Neutrophil (primary cell): ENCODE measurements around the gene JARID2.

Source experiments
- H3K27ac ChIP-seq: fragments of 200-600 bp; sonication (generic); 2 replicates; pipeline ENCODE4 v1.5.1; 2016; ENCODE audit warnings: mild to moderate bottlenecking, moderate library complexity
- H3K27me3 ChIP-seq: fragments of 200-600 bp; sonication (generic); 2 replicates; pipeline ENCODE4 v1.6.0; 2016; ENCODE audit warnings: mild to moderate bottlenecking
- H3K36me3 ChIP-seq: fragments of 200-600 bp; sonication (generic); 2 replicates; pipeline ENCODE4 v1.5.1; 2017
- H3K4me1 ChIP-seq, 2 experiments: fragments of 200-600 bp in 1 of 2; sonication (generic) in 1 of 2; 1 replicate in 1 of 2; 2 replicates in 1 of 2; pipeline versions ENCODE4 v1.5.1 to v1.6.1; 2013 to 2016; ENCODE audit warnings: low read depth in 1 of 2, low read length in 1 of 2, mild to moderate bottlenecking in 1 of 2, moderate library complexity in 1 of 2; ENCODE audit not compliant: control insufficient read depth in 1 of 2, insufficient read depth in 1 of 2
- H3K4me3 ChIP-seq, 2 experiments: fragments of 200-600 bp in 1 of 2; sonication (generic) in 1 of 2; 1 replicate in 1 of 2; 2 replicates in 1 of 2; pipeline ENCODE4 v1.5.1; 2013 to 2016; ENCODE audit warnings: low read depth in 1 of 2, low read length in 1 of 2, mild to moderate bottlenecking in 1 of 2, moderate library complexity in 1 of 2
- H3K9me3 ChIP-seq: fragments of 200-600 bp; sonication (generic); 2 replicates; pipeline ENCODE4 v1.5.1; 2016
- TF ChIP-seq, protein P1 (sequence below): fragments of 200-600 bp; sonication (generic); IDR thresholded peaks from 2 replicates; pipeline ENCODE4 v1.5.1; 2016; ENCODE audit warnings: antibody characterized with exemption

The JARID2 gene

DNA sequence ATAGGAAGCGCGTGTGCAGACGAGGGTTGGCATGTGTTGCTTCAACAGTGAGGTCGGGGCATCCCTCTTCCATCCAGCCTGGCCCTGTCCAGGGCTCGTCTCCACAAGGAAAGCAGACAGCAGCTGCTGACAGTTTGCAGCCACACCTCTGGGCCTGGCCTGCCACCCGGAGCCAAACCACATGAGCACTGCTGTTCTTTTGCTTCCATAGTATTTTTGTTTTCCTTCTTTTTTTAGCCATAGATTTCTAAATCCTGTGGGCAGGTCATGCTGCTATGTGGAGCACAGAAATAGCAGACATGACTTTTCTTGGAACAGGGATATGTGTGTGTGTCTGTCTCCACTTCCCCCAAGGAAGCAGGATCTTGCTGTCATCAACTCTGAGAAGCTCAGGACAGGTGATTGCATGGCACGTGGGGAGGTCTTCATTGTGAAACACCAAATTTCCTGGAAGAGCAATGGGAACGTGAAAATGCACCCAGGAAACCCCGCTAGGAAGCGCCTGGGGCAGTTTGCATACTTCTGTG is 249.6 kb downstream of the JARID2 start:
- no peaks in the 10 kb centered on the region for H3K9me3 ChIP-seq
- H3K4me1 ChIP-seq = peaks cover 4 to 14% of the 10 kb centered on the region in 2 experiments
- TF ChIP-seq, protein P1, sequence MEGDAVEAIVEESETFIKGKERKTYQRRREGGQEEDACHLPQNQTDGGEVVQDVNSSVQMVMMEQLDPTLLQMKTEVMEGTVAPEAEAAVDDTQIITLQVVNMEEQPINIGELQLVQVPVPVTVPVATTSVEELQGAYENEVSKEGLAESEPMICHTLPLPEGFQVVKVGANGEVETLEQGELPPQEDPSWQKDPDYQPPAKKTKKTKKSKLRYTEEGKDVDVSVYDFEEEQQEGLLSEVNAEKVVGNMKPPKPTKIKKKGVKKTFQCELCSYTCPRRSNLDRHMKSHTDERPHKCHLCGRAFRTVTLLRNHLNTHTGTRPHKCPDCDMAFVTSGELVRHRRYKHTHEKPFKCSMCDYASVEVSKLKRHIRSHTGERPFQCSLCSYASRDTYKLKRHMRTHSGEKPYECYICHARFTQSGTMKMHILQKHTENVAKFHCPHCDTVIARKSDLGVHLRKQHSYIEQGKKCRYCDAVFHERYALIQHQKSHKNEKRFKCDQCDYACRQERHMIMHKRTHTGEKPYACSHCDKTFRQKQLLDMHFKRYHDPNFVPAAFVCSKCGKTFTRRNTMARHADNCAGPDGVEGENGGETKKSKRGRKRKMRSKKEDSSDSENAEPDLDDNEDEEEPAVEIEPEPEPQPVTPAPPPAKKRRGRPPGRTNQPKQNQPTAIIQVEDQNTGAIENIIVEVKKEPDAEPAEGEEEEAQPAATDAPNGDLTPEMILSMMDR = no peak
- peaks cover 56% of the 10 kb centered on the region for H3K36me3 ChIP-seq
- no peak overlapping the region for H3K27ac ChIP-seq
- no peaks in the 10 kb centered on the region for H3K27me3 ChIP-seq
- H3K4me3 ChIP-seq = no peak overlapping the region

DNA sequence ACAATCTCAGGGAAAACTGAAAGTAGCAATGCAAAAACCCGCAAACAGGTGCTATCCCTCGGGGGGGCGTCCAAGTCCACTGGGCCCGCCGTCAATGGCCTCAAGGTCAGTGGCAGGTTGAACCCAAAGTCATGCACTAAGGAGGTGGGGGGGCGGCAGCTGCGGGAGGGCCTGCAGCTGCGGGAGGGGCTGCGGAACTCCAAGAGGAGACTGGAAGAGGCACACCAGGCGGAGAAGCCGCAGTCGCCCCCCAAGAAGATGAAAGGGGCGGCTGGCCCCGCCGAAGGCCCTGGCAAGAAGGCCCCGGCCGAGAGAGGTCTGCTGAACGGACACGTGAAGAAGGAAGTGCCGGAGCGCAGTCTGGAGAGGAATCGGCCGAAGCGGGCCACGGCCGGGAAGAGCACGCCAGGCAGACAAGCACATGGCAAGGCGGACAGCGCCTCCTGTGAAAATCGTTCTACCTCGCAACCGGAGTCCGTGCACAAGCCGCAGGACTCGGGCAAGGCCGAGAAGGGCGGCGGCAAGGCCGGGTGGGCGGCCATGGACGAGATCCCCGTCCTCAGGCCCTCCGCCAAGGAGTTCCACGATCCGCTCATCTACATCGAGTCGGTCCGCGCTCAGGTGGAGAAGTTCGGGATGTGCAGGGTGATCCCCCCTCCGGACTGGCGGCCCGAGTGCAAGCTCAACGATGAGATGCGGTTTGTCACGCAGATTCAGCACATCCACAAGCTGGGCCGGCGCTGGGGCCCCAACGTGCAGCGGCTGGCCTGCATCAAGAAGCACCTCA is 250.7 kb downstream of the JARID2 start:
- peaks cover 4 to 9% of the 10 kb centered on the region in 2 experiments for H3K4me1 ChIP-seq
- peaks cover 67% of the 10 kb centered on the region for H3K36me3 ChIP-seq
- no peaks in the 10 kb centered on the region for H3K9me3 ChIP-seq
- TF ChIP-seq, protein P1 = no peak
- H3K27ac ChIP-seq = no peak overlapping the region
- no peak overlapping the region for H3K4me3 ChIP-seq
- H3K27me3 ChIP-seq = no peaks in the 10 kb centered on the region

DNA sequence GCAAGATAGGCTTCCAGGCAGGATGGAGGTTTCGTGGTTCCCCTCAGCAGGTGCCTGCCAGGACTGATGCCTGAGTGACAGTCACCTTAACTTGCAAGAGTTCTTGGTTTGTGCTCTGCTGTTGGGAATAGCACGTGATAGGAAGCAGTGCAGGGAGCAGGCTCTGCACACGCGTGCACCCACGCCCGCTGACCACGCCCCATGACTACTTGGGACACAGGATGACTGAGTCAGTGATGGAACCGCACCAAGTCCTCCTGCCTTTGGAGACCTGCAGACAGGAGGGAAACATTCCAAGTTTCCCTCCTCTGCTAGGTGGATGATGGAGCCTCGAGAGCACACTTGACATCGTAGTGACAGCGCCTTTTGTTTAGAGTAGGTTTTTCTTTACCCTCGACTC is 252.8 kb downstream of the JARID2 start:
- H3K36me3 ChIP-seq = peaks cover 83% of the 10 kb centered on the region
- TF ChIP-seq, protein P1 = no peak
- no peaks in the 10 kb centered on the region for H3K27me3 ChIP-seq
- H3K9me3 ChIP-seq = no peaks in the 10 kb centered on the region
- no peak overlapping the region for H3K27ac ChIP-seq
- H3K4me1 ChIP-seq = peaks cover 4 to 5% of the 10 kb centered on the region in 2 experiments
- H3K4me3 ChIP-seq = no peak overlapping the region

GRCh38 chr6:15499125-15499524 is 253.3 kb downstream of the JARID2 start:
- no peak overlapping the region for H3K4me3 ChIP-seq
- TF ChIP-seq, protein P1 = no peak
- peaks cover 87% of the 10 kb centered on the region for H3K36me3 ChIP-seq
- H3K4me1 ChIP-seq = peaks cover 4 to 5% of the 10 kb centered on the region in 2 experiments
- no peaks in the 10 kb centered on the region for H3K9me3 ChIP-seq
- H3K27ac ChIP-seq = no peak overlapping the region
- no peaks in the 10 kb centered on the region for H3K27me3 ChIP-seq

DNA sequence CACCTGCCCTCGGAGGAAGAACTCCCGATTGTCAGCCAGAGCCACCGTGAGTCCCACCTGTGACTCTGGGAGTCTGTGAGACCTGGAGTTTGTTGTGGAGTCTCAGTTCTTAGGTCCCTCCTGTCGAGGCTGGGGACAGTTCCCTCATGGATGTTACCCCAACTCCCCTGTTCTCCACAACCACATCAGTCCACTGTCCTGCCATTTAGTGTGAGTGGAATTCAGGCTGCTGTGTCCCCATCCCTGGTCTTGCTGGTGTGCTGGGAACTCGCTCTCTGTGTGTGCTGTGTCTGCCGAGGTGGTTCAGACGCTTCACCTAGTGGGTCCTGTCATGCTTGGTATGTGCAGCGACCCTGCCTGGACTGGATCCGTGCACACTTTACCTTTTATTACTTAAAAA is 253.7 kb downstream of the JARID2 start:
- no peaks in the 10 kb centered on the region for H3K9me3 ChIP-seq
- H3K4me3 ChIP-seq = no peak overlapping the region
- TF ChIP-seq, protein P1 = no peak
- peaks cover 4 to 5% of the 10 kb centered on the region in 2 experiments for H3K4me1 ChIP-seq
- H3K27me3 ChIP-seq = no peaks in the 10 kb centered on the region
- no peak overlapping the region for H3K27ac ChIP-seq
- peaks cover 92% of the 10 kb centered on the region for H3K36me3 ChIP-seq
